ENCODE data around the gene FCRL5. TPM values are rescaled to one million over a fixed set of nuclear protein-coding genes. Genes with fewer than 3 reads are reported as not detected.

The FCRL5 gene
- total and polyA plus RNA-seq, 9 of the 15 experiments (the other 6 are each of a cell fraction or from before 2014, with no cell fraction given), result not detected

- WGBS (ENCODE audit: insufficient coverage, low coverage, missing lambda C conversion rate), result 6% methylated on average over 4 of the region's 4 CpGs
- ChIA-PET POLR2A (no interaction called here), CTCF (ENCODE audit: low intra/inter-chr PET ratio) (no interaction called here)
- Histone ChIP-seq H3K27ac (ENCODE audit: extremely low read depth, low read depth, low read length) (no peak overlapping the region), H3K4me1 (replicated peaks in 1 of 2; ENCODE audit: control insufficient read depth in 2 of 2, insufficient read depth in 2 of 2, low read length in 2 of 2) (no peaks in the 10 kb centered on the region), H3K9me1 (ENCODE audit: control insufficient read depth, insufficient read depth, low read length) (no peaks in the 10 kb centered on the region), H3K36me3 (ENCODE audit: control insufficient read depth, insufficient read depth, low read length) (no peaks in the 10 kb centered on the region), H3K79me2 (ENCODE audit: control insufficient read depth, insufficient read depth, low read length) (no peaks in the 10 kb centered on the region), H3K9me3 (replicated peaks; ENCODE audit: control insufficient read depth, insufficient read depth, low read depth, low read length) (no peaks in the 10 kb centered on the region), H2AFZ (ENCODE audit: low read depth, low read length) (0 out of 2 replicates have a peak overlapping the region, but pooled peaks have one; percentile 14), H3K9ac (ENCODE audit: insufficient read depth in 1 of 2, low read depth in 2 of 2, low read length in 2 of 2) (no peak overlapping the region), H4K20me1 (replicated peaks; ENCODE audit: control insufficient read depth, insufficient read depth, low read length) (no peaks in the 10 kb centered on the region), H3K4me3 (no peak overlapping the region), H3K27me3 (ENCODE audit: control insufficient read depth in 2 of 2, insufficient read depth in 2 of 2, low read length in 2 of 2) (peaks cover 2 to 11% of the 10 kb centered on the region in 2 experiments; a peak in 3 of 5 replicates), H3K4me2 (ENCODE audit: insufficient read depth, low read length) (no peak overlapping the region)
- DNase-seq (ENCODE audit: extremely low read depth in 1 of 4, low spot score in 3 of 4), result no peak
- no peak for TF ChIP-seq E2F1 (CRISPR knock-in tag; IDR thresholded peaks at IDR 0.05)
- peak; percentile 91 for TF ChIP-seq TFE3 (CRISPR knock-in tag; IDR thresholded peaks at IDR 0.05)
- TF ChIP-seq CHAMP1 (IDR thresholded peaks at IDR 0.05), result no peak
- no peak for TF ChIP-seq MBD2 (IDR thresholded peaks at IDR 0.05; ENCODE audit: borderline replicate concordance, low read depth)
- TF ChIP-seq ZNF12 (CRISPR knock-in tag; IDR thresholded peaks at IDR 0.05), result no peak
- no peak for TF ChIP-seq HDAC2 (IDR thresholded peaks at IDR 0.05)
- TF ChIP-seq TOE1 (IDR thresholded peaks at IDR 0.05; ENCODE audit: borderline replicate concordance), result peak; percentile 29; the same call in 1 of the 2 replicates
- TF ChIP-seq TOE1 (CRISPR knock-in tag; IDR thresholded peaks at IDR 0.05; ENCODE audit: borderline replicate concordance, low read depth), result no peak
- no peak for TF ChIP-seq CBFA2T2 (conservative IDR thresholded peaks at IDR 0.05)
- no peak for TF ChIP-seq TARDBP (IDR thresholded peaks at IDR 0.05)
- no peak for TF ChIP-seq CHD1 (IDR thresholded peaks at IDR 0.05; ENCODE audit: low read length)
- TF ChIP-seq HLTF (IDR thresholded peaks at IDR 0.05), result no peak
- TF ChIP-seq ETV5 (CRISPR knock-in tag; IDR thresholded peaks at IDR 0.05; ENCODE audit: low read depth), result no peak
- no peak for TF ChIP-seq NFYB (IDR thresholded peaks at IDR 0.05; ENCODE audit: extremely low read depth, insufficient read length)
- no TSS peak for BruUV-seq (replicated peaks)
- FAIRE-seq, result no peak
- in situ Hi-C loops (cut with MboI) (no loop called here), intact Hi-C loops (cut with micrococcal nuclease) (no loop called here)
- no peak for ATAC-seq
These were observed 82.3 kb downstream of the FCRL5 start for GRCh38 chr1:157469752-157470675.

All from K562 (cell line).